ENCODE results near the gene DOCK6.

DNA sequence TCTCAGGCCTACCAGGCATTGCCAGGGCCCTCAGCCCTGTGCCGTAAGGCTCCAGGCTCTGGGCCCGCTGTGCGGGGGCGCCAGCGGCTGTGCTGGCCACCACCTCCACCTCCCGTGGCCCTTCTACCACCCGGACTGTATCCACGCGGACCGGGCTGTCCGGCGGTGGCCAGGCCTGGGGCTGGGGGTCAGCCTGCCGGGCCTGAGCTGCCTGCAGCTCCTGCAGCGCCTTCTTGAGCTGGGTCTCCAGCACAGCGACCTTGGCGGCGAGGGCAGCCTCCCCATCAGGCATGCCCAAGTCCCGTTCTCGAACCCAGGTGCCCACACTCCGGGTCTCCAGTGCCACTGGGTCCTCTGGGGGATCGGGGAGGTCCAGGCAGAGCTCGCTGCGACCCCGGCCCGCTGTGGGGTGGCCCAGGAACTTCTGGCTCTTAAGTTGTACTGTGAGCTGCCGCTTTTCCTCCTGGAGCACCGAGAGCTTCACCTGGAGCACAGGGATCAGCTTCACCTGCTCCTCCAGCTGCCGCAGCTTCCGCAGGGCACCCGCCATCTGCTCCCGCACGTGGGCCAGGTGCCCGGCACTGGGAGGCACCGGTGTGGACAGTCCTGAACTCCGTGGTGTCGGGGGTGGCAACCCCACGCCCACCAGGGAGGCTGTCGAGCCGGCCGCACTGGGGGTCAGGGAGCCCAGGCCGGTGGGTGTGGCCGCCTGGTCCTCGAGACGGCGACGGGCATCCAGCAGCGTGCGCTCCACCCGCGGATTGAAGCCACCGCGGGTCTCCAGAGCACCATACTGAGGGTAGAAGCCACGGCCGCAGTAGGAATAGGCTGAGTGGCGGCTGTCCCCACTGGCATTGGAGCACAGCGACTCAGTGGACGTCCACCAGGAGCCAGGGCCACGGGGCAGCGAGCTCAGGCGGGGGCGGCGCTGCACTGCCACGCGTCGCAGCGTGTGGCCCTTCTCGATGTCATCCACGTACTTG is 69.1 kb downstream of the DOCK6 start:
- TF ChIP-seq ISL1 (CRISPR knock-in tag; IDR thresholded peaks at IDR 0.05) (no peak), BACH2 (CRISPR knock-in tag; IDR thresholded peaks at IDR 0.05; ENCODE audit: borderline replicate concordance) (no peak), CSRNP3 (CRISPR knock-in tag; IDR thresholded peaks at IDR 0.05) (no peak), RARB (CRISPR knock-in tag; IDR thresholded peaks at IDR 0.05) (no peak), PATZ1 (CRISPR knock-in tag; IDR thresholded peaks at IDR 0.05; ENCODE audit: borderline replicate concordance) (no peak), ESRRG (CRISPR knock-in tag; IDR thresholded peaks at IDR 0.05) (no peak), ARNTL (CRISPR knock-in tag; IDR thresholded peaks at IDR 0.05; ENCODE audit: borderline replicate concordance, low read depth) (no peak), CSDC2 (CRISPR knock-in tag; IDR thresholded peaks at IDR 0.05) (no peak), OSR1 (CRISPR knock-in tag; IDR thresholded peaks at IDR 0.05) (no peak), ZFP3 (CRISPR knock-in tag; IDR thresholded peaks at IDR 0.05) (no peak), TOX (CRISPR knock-in tag; IDR thresholded peaks at IDR 0.05; ENCODE audit: borderline replicate concordance) (no peak), SNAI2 (CRISPR knock-in tag; IDR thresholded peaks at IDR 0.05) (no peak)

Data from SK-N-SH treated with all-trans-retinoic acid at 6 μM for 48 hours (cell line).